ENCODE data around the gene THSD4.
"Not testable (repeated sequence)": the region's sequence is repeated elsewhere in the genome, so short reads cannot be mapped to it uniquely, and the experiment has no call there.

Gene THSD4

GRCh38 chr15:71197620-71198019 lies 82.3 kb downstream of the THSD4 start:
- FAIRE-seq, result no peak

DNA sequence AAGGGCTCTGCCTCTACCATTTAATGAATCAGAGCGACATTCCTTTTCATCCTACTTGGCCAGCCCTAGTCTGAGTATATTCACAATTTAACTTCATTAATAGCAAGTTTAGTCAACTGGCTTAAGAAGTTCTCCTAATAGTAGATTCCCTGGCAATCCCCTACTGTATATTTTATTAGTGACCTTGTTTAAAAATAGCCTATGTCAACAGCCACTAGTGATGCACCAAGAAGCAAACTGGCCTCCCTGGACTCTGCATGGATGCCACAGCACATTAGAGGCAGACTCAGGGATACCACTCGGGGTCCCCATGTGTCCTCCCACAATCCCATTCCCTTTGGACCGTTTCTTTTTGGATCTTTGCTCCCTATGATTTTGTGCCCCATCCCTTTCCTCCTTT lies 83.6 kb downstream of the THSD4 start:
- no peak for FAIRE-seq

GRCh38 chr15:71199384-71200351 lies 84.4 kb downstream of the THSD4 start:
- no peak for FAIRE-seq

DNA sequence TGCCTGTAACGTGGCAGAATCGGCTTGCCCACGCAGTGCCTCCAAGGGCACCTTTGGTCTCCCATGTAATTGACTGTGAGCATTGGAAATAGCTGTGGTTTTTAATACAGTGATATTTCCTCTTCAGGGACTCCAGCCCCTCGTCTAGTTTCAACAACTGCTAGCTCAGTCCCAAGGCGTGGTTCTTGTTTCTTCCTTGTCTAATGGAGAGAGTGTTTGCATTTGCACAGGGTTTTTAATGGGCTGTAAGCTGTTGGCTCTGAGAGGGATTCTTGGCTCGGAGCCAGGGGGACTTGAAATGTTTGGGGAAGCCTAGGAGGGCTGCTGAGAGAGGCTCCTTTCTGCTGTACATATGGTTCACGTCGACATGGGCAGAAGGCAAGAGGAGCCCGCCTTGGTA lies 86.2 kb downstream of the THSD4 start:
- FAIRE-seq, result no peak

DNA sequence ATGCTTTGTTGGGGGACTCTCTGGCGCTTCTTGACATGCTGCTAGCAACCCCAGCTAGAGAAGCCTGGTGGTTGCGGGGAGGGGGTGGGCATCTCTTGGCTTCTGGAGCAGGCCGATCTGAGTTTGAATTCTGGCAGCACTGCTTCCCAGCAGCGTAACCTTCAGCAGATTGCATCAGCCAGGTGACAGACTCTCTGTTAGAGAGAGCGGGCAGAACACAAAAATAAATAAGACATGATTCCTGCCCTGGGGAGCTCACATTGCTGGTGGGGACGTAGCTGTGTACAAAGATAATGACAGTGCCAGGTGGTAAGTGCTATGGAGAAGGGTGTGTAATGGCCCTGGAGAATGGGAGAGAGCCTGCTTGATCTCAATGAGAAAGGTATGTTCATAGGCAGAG lies 87.4 kb downstream of the THSD4 start:
- FAIRE-seq, result no peak

- FAIRE-seq, result no peak
Observed at GRCh38 chr15:71203586-71204474, 88.6 kb downstream of the THSD4 start.

- no peak for FAIRE-seq
Observed at GRCh38 chr15:71207141-71207540, 91.9 kb downstream of the THSD4 start.

- no peak for FAIRE-seq
Observed at GRCh38 chr15:71212146-71212545, 96.9 kb downstream of the THSD4 start.

GRCh38 chr15:71213943-71214342 lies 98.7 kb downstream of the THSD4 start:
- not testable (repeated sequence) for FAIRE-seq

- no peak for FAIRE-seq
Observed at GRCh38 chr15:71215126-71215894, 100.0 kb downstream of the THSD4 start.

- FAIRE-seq, result no peak
Observed at GRCh38 chr15:71218272-71218805, 103.1 kb downstream of the THSD4 start.

DNA sequence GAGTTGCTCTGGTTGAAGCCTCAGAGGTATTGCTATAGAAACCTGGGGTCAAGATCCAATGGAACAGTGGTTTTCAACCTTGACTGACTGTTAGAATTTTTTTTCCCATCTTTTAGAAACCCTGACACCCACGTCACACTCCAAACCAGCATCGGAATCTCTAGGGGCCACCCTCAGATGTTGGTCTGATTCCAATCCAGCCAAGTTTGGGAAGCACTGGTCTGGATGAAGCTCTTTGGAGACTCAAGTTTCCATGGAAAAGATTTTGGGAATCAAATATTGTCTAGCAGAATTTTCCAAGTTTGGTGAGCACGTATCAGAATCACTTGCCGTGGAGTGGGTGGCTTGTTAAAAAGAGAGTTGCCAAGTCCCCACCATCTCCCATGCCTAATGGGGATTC lies 103.8 kb downstream of the THSD4 start:
- no peak for FAIRE-seq

DNA sequence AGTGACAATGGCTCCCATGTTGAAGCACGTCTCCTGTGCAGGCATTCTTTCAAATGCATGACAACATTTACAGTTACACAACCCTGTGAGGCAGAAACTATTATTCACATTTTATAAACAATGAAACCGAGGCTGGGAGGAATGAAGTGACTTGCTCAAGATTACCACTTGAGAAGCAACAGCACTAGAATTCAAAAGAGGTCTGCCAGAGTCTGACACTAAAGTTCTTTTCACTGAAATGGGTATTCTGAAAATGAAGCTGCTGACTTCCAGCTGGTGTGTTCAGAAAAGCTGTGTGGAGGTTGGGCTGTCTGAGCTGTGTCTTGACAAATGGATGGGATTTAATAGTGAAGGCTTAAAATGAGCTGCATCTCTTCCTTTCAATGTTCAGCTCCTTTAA lies 104.4 kb downstream of the THSD4 start:
- FAIRE-seq, result no peak

GRCh38 chr15:71220828-71221227 lies 105.6 kb downstream of the THSD4 start:
- FAIRE-seq, result no peak

- FAIRE-seq, result no peak
Observed at GRCh38 chr15:71221417-71221816, 106.1 kb downstream of the THSD4 start.

DNA sequence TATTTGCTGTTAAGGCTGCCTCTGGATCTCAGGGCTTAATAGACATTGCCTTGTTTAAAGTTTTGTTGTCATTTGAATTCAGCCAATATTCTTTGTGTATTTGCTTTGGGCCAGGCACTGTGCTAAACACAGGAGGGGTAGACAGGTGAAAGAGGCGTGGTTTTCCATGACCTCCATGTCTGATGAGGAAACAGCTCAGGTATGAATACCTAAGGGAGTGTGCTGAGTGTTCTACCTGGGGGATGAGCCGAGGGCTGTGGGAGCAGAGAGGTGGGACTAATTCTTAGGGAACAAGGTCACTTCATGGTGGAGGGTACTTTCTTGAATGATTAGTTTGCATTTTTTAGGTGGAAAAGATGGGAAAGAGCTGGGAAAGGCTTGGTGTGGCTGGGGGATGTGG lies 108.2 kb downstream of the THSD4 start:
- FAIRE-seq, result no peak

- no peak for FAIRE-seq
Observed at GRCh38 chr15:71224024-71224423, 108.8 kb downstream of the THSD4 start.

- FAIRE-seq, result no peak
Observed at GRCh38 chr15:71225851-71226250, 110.6 kb downstream of the THSD4 start.

DNA sequence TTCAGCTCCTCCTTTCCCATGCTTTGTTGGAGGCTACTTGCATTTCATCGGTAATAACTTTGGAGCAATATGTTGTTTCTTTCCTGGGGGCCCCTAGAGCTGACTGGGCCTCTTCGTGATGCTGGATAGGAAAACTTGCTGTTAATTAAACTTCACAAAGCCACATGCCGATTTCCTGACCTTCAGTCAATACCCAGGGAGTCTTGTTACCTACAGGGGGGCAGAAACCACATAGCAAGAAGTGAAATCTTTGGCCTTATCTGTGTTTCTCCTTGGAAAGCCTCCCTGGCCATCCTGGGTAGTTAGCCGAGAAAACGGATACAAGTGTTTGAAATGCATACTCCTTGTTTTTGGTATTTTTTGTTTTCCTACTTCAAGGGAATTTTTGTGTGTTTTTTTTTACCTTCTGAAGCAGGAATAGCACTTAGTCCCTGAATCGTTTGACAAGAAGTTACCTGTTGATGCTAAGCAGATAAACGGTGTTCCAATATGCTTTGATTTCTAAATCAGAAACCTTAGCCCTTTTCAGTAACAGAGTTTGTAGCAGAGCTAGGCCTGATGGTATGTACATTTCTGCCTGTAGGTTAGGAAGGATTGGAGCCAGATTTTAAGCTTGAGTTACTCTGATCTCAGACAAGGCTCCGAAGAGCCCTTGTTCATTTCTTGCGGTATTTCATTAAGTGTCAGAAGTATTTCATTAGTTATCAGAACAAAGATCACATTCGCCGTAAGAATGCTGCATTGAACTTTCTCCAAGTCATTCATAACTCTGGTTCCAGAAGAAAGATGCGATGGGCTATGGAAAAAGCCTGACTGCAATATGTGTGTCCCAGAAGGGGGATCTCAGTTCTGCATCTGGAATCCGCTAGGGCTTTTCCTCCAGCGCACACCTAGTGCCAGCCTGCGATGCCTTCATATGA lies 111.5 kb downstream of the THSD4 start:
- no peak for FAIRE-seq

DNA sequence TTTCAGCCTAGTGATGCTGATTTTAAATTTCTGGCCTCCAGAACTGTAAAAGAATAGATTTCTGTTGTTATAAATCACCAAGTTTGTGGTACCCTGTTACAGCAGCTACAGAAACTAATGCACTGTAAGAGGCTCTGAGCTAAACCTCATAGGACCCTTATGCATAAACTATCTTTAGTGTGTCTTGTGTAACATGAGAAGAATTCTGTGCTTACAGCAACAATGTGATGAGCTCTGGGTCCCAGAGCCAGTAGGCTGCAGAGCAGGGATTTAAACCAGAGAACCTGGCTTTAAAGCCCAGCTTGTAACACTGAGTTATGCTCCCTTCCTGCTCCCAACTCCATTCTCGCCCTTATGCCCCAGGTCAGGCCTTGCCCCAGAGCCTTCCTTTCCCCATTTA lies 113.1 kb downstream of the THSD4 start:
- FAIRE-seq, result no peak

DNA sequence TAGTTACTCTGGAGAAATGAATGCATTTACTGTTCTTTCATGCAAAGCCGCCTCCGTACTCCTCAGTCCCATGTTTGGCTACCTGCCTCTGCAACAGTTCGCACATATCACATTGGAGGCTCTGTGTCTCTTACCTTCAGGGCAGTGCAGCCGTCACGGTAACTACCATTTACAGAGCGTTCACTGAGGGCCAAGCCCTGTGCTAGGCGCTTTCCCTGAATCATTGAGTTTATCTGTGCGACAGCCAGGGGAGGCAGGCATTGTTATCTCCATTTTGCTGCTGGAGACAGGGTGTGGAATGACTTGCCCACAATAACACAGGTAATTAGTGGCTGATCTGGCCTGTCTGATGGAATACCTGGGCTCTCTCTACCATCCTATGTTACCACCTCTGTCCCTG lies 115.0 kb downstream of the THSD4 start:
- no peak for FAIRE-seq

DNA sequence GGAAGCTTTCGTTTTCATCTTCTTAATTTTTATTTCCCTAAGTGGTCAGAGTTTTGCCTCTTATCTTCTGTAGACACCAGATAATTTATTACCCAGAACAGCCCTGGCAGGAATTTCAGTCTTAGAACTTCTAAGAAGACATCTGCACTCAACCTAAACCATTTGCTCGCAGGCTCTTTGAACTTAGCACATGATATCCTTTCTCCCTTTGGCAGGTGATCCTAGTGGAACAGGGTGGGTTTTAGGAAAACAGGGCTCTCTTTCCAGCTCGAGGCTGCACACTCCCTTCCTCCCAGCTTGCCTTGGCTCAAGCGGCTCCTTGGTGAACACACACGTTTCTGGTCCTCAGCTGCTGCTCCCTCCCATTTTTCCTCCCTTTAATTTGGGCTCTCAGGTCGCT lies 116.5 kb downstream of the THSD4 start:
- no peak for FAIRE-seq
